M059J (cell line): ENCODE results near the gene BRWD1. TPM values are rescaled to one million over a fixed set of nuclear protein-coding genes. Genes with fewer than 3 reads are reported as not detected.

ENCODE experiments used
- DNase-seq: peaks from one replicate; pipeline ENCODE4 v3.0.0-alpha.2; 2012; ENCODE audit warnings: low read depth
- total RNA-seq: library from RNA; depleted of rRNA; stranded (reverse); fragments of >200 nt; shearing (Covaris generic); gene quantifications from 2 replicates; pipeline ENCODE4 v1.2.3, GENCODE V29; 2014; rRNA removed

Gene BRWD1
- 27.8 and 39.5 TPM in 2 replicates for total RNA-seq

DNA sequence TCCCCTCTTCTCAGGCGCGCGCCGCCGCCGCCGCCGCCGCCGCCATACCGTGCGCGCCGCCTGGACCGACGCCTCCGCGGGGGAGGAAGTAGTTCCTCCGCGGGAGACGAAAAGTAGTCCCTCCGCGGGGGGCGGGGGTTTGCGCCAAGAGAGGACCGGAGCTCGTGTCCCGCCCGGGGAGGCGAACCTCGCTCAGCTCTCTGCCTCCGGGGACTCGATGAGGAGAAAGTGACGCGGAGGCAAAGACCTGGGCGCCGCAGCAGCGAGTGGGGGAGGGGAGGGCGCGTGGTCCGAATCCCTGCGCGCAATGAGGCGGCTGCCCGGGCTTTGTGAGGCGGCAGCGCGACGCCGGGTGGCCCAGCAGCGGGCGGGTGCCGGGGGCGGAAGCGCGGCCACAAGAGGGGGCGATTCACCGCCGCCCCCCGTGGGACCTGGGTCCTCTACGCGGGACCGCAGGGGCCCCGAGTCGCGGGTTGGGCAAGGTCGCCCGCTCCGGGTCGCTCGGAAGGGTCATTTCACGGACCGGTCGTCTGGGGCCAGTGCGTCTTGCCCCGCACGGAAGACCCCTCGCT, at the start of gene BRWD1:
TSS of gene BRWD1 (minus strand) at position 62 of the 572 bp plus-strand sequence. CDS start 141 bp downstream, outside the sequence.
- DNase-seq = peak; percentile 81

DNA sequence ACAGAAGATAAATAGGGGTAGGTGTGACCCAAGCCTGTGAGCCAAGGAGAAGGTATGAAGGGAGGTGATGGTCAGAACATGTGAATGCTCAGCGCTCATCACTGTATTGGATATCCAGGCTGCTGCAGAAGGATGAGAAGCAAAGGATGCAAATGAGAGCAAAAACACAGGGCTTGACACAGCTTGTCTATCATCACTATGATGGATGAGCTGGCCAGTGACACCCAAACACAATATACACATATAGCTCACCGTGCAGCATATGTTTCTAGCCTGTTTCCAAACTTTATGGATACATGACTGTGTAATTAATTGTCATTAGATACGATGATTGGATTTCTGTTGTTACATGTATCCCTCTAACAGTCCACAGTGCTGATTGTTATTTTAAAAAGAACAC, 49.3 kb upstream of the BRWD1 start:
- no peak for DNase-seq

DNA sequence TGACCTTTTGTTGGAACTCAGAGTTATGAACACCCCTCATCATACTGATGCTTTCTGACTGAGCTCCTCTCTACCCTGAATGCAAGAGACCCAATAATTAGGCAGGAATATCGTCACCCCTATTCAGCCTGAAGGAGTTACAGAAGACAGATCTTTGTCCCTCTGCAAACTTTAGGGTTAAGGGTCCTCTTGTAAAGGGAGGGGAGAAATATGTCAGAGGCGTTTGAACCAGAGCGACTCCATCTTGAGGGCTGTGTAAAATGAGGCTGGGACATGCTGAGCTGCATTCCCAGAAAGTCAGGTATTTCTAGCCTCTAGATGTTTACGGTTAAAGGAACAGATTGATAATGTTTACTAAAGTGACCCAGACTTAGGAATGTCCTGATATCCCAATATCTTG, 46.0 kb upstream of the BRWD1 start:
- no peak for DNase-seq

DNA sequence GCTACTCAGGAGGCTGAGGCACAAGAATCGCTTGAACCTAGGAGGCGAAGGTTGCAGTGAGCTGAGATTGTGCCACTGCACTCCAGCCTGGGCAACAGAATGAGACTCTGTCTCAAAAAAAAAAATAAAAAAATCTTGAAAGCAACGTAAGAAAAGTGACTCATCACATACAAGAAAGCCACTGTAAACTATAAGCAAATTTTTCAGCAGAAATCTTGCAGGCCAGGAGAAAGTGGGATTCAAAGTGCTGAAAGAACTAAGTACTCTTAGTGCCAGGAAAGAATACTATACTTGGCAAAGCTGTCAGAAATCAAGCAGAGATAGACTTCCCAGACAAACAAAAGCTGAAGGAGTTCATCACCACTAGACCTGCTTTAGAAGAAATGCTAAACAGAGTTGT, 39.9 kb upstream of the BRWD1 start:
- DNase-seq = peak; percentile 42

DNA sequence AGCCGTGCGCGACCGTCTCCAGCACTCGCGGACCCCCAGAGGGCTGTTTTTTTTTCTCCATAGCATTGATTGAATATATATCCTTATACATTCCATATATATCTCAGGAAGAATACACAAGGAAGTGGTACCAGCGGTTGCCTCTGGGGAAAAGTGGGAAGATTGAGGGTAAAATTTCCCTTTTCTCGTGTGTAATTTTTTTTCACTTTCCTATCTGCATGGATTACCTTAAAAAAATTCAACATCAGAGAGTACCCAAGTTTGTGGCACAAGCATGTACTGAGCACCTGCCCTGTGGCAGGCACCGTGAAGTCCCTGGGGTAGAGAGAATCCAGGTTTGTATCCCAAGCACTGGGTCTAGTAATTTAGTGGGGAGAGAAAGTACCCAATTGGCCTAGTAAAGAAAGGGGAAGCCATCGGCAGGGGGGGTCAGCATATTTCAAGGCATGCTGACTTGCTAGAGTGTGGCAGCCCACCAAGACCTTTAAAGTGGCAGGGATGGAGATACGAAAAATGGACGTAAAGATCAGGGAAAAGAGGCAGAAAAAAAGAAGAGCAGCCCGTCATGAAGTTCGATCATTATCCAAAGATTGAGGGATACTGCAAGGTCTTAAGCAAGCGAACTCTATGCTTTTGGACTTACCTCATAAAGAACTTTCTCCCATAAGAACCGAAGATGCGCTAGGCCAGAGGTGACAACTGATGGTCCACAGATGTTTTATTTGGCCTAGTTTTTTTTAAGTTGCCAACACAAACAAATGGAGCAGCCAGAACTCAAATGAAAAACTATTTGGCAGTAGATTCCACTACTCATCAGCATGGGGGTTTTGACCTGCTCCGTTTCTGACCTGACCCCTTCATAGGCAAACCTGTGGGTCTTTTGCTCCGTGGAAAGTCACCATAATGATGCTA, 36.9 kb upstream of the BRWD1 start:
- DNase-seq = no peak

DNA sequence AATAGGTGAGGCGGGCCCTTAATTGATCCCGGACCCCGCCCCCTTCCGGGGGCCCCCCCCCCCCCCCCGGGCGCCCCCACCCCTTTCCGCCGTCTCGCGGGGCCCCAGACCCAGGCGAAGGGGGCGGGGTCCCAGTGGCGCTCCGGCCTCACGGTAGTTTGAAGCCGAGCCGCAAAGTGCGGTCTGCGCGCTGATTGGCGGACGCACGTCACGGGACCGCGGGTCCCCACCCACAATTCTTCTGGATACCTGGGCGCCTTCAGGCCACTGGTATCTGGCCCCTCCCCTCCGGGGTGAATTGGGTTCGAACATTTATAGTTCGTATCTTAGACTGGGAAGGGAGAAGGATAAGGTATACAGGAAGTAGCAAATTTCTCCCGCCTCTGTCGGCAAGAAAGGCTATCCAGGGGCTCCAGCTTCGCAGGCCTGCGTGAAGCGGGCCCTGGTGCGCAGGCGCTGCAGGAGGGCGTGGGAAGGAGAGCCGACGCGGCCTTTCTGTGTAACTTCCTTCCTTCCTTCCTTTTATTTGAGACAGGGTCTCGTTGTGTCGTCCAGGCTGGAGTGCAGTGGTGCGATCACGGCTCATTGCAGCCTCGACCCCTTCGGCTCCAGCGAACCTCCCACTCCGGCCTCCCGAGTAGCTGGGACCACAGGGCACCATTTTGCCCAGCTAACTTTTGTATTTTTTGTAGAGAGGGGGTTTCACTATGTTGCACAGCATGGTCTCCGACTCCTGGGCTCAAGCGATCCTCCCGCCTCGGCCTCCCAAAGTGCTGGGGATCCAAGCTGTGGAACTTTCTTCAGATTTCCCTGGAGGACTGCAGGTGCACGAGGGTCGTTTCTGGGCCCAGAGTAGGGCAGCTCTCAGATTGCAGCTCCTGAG, 36.0 kb upstream of the BRWD1 start:
- DNase-seq = peak; percentile 95

DNA sequence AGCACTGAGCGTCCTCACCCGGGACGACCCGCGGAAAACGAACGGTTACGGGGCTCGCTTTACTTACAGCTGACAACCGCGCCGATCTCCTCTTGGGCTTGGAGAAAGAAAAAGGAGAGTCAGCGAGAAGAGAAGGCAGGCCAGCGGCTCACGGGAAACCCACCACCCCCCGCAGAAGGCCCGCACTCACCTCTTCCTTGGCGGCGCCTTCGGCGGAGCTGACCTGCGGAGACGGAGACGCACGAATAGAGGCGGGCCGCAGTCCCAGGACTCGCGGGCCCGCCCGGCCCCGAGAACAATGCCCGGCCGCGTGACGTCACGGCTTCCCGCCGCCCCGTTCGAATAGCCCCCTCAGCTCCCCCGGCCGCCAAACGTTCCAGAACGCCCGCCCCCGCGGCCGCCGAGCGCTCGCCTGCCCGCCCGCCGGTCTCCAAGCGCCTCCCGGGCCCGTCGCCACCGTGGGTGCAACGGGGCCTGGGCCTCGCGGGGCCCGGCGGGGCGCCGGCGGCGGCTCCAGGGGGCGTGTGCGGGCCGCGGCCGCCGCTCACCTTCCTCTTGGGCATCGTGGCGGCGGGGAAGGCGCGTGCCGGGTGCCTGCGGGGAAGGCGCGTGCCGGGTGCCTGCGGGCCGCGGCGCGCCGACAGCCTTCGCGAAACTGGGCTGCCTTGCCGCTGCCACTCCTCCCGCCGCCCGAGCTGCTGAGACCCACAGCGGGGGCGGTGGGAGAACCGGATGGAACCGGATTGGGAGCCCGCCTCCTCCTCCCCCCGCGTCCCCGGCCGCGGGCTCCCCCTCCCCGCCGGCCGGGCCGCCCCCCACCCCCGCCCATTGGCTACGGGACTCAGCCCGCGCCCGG, 35.2 kb upstream of the BRWD1 start, which contains the start of gene HMGN1:
TSS of gene HMGN1 (minus strand) at position 734 of the 856 bp plus-strand sequence. CDS start at position 563, 171 bp downstream.
- peak; percentile 87 for DNase-seq

DNA sequence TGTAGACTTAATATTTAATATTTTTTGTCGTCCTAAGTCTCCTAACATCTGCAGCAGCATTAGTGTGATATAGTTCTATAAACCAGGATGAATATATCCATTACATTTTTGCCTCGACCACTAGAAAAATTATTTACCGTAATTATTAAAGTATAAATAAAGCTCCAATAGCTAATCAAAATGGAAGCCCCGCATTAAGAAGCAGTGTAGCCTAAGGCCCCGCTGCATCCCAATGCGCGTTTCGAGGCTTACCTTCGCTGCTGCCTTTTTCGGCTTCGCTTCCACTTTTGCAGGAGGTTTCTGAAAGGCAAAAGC, 34.6 kb upstream of the BRWD1 start:
- no peak for DNase-seq

DNA sequence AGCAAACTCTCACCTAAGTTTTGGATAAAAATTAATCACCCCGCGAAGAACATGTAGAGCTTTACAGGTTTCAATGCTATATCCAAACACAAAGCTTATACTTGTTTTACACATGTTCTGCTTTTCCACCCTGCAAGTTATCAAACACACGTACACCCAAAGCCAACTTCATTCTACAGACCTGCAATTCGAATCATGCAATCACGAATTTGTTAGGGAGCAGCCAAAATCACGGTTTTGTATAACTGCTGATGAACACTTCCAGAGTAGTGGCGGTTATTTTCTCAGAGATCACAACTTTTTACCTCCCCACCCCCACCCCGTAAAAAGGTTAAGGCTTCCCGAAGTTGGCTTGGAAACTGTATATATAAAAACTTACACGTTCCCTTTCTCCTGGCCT, 34.1 kb upstream of the BRWD1 start:
- DNase-seq = no peak

DNA sequence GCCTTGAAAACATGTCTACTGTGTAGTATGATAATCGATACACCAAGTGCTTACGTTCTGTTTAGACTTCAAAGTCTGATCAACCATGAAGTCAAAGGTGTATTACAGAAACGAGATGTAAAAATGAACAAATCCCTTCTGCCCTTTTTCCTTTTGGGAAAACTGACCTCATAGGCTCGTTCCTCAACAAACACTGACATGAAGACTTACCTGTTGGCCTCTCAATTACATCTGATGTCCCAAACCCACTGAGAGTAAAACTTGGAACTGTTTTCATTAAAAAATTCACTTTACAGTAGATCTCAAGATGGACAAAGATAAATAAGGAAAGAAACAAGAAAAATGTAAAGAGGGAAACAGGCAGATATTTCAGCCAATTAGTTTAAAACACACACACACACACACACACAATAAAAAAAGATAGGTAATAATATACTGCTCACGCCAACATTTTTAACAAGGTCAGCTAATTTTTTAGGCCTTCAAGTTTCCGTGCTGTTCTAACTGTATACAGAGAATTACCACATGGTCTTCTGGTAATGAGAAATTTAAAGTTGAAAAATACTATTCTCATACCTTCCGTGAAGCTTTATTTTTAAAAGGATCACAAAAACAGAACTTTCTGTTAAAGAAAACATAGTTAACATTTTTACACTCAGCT, 33.4 kb upstream of the BRWD1 start:
- no peak for DNase-seq

DNA sequence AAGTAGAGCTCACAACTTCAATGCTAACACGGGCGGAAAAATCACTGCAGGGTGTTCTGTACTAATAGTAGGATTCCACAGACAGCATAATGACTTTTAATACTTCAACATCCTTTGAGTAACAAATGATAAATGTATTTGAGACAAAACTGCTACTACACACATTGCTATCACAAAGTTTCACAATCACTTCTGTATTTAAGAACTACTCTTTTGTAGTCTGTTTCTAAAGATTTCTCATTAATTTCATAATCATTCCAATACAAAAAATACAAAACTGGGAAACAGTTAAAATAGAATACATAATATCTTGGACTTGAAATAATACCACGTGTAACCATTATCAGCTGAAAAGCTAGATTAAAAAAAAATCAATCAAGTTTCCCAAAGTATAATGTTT, 32.8 kb upstream of the BRWD1 start:
- DNase-seq = no peak

DNA sequence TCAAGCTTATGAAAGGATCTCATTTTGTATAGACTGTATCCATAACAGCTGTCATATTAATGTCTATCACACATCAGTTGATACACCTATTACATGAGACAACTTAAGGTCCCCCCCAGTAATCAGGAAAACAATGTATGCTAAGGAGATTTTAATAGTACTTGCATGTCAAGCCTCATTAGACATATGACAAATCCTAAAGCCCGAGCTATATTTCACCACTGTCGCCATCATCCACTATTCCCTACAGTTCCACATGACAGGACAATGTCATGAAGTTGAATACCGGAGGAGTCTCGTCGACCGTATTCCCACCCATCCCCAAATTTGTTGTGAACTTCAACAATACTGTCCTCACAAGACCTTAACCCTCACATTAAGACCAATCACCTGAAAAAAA, 32.0 kb upstream of the BRWD1 start:
- no peak for DNase-seq

DNA sequence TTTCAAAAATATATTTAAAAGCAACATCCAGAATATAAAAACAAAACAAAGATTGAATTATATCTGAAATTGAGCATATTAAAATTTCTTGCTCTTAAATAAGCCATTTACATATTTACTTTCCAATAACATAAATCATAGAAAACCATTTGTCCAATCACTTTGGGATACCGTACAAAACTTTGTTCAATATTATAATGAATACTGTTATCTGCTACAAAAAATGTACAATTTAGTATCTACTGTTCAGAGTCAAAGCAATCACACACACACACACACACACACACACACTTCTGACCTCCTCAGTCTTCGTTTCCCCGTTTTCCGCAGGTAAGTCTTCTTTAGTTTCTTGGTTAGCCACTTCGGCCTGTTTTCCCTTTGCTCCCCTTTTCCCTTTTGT, 31.4 kb upstream of the BRWD1 start:
- DNase-seq = no peak

DNA sequence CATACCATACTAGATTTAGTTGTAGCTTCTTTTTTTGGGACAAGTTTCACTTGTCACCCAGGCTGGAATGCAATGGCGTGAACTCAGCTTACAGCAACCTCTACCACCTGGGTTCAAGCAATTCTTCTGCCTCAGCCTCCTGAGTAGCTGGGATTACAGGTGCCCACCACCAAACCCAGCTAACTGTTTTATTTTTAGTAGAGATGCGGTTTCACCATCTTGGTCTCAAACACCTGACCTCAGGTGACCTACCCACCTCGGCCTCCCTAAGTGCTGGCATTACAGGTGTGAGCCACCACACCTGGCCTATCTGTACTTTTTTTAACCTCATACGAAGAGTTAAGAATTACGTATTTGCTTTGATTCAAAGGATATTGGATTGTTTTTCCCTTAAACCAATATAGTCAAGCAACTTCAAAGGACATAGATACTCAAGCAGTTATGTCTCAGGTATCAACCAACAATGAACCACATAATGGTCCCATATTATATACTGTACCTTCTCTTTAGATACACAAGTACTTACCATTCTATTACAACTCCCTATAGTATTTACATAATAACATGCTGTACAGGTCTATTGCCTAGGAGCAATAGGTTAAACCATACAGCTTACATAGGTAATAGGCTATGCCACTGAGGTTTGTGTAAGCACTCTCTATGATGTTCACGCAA, 28.0 kb upstream of the BRWD1 start:
- DNase-seq = no peak

DNA sequence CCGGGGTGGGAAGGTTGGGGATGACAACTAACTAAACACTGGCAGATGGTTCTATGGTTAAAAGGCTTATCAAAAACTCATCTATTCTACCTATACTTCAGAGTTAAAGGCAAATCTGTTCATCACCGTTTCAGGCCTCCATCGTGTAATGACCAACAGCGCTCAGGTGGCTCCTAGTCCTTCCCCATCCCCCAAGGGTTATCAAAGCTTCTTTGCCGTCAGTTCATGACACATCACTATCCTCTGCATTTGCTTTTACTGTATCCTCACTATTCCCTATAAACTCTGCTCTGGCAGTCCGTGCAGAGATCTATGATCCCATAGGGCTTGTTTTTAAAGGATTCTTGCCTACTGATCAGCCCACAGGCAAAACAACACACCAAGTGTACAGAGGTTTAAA, 27.3 kb upstream of the BRWD1 start:
- no peak for DNase-seq

DNA sequence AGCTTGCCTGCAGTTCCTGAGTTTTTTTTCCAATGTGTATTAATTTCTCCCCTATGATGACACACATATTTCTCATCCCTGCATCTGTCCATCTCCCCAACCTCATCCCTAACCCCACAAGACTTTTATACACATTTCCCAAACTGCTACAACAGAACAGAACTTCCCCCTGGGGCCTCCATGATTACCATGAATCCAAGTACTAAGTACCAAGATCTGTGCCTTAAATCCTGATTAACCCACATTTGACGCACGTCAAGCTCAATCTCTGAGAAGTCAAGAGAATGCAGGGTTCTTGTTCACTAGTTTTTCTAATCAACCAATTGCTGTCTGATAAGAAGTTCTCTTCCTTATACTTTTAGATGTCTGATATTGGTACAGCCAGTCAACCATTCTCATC, 25.8 kb upstream of the BRWD1 start:
- no peak for DNase-seq

DNA sequence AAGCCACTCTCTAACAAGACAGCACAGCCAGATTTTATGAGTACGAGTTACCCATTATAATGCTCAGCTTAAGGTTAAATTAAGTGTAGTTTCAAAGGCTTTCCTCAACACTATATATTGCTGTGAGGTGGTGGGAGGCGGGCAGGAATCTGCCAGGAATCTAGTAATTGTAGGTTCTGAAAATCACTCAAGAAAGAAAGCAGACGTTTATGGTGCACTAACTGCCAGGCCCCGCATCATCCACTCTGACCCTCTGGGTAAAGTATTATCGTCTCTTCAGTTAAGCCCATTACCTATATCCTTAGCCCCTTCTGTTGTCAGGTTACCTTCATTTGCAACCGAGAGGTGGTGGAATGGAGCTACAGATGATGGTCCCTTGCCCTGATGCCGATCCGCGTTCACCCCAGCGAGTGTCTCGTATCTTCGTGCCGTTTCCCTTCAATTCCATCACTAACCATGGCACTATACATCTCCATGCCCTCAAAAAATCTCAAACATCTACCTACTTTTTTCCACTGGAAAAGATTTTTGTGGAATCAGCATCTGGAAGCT, 23.1 kb upstream of the BRWD1 start:
- no peak for DNase-seq

DNA sequence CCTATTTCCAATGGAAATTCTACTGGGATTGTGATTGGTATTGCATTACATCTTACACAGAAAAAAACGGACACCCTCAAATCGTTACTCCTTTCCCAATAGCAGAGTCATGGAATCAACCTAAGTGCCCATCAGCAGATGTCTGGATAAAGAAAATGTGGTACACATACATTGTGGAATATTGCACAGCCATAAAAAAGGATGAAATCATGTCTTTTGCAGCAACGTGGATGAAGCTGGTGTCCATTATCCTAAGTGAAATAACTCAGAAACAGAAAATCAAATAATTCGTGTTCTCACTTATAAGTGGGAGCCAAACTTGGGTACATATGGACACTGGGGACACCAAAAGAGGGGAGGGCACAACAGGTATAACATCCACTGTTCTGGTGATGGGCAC, 21.2 kb upstream of the BRWD1 start:
- no peak for DNase-seq

DNA sequence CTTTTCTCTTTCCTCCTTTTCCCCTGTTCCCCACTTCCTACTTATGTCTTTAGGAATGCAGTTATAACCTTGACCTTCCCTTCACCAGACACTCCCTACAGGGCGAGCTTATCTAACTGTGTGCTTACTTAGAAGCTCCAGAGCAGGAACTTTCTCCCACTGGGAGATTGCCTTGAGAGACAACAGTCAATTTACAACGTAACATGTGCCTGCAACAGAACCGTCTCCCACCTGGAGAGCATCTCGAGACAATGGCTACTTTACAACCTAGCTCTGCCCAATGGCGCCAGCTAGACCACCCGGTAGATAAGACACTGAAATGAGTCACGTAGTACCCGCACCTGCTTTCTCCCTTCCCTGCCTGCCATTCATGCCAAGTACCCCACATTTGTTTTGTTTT, 18.7 kb upstream of the BRWD1 start:
- DNase-seq = no peak

DNA sequence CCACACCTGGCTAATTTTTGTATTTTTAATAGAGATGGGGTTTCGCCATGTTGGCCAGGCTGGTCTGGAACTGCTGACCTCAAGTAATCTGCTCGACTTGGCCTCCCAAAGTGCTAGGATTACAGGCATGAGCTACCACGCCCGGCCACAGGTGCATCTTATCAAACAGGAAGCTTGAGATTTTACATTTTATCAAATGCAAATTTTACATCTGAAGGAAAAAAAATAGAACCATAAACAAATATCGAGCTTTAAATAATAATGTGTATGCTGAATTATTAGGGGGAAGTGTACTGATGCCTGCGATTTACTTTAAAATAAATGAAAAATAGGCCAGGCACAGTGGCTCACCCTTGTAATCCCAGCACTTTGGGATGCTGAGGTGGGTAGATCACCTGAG, 16.6 kb upstream of the BRWD1 start:
- DNase-seq = no peak
